ENCODE data around the gene CACFD1. TPM values are rescaled to one million over a fixed set of nuclear protein-coding genes. Genes with fewer than 3 reads are reported as not detected.

CACFD1 gene
- total RNA-seq, 2 experiments from 2014 or later: 16.7 to 17.2 TPM

DNA sequence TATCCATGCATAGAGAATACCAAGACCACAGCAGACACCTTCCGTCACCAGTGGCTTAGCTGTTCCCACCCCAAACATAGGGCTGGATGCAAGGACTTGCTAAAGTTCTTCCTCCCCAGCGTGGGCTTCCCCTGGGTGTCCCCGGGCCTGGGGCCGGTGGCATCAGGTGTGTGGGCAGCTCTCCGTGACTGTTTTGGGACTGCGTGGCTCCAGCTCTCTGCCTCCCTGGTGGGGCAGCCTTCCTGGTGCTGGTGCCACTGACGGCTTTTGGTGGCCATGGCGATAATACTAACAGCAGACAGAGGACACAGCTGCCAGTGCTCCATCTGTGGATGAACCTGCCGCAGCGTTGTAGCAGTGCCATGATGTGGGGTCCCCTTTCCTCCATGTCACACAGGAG, 4.9 kb downstream of the CACFD1 start:
- Histone ChIP-seq H3K9me2 (ENCODE audit: insufficient read depth, low read length) (no peaks in the 10 kb centered on the region), H3K4me2 (ENCODE audit: low read length) (no peak overlapping the region), H3K27ac (ENCODE audit: low read depth, low read length, poor library complexity, severe bottlenecking) (no peak overlapping the region), H3K9me3 (ENCODE audit: low read length) (no peaks in the 10 kb centered on the region), H3K4me1 (ENCODE audit: insufficient read depth, low read length, poor library complexity, severe bottlenecking) (peaks cover 30% of the 10 kb centered on the region), H3K36me3 (ENCODE audit: insufficient read depth, low read length) (no peaks in the 10 kb centered on the region), H3K4me3 (ENCODE audit: low read depth, low read length, poor library complexity, severe bottlenecking) (no peak overlapping the region), H2AFZ (ENCODE audit: low read length) (no peak overlapping the region), H3K79me2 (ENCODE audit: insufficient read depth, low read depth, low read length) (no peaks in the 10 kb centered on the region), H4K20me1 (ENCODE audit: insufficient read depth, low read length) (no peaks in the 10 kb centered on the region)
- ChIA-PET POLR2A (no interaction called here), CTCF (ENCODE audit: unreplicated experiment) (no interaction called here)
- no peak for DNase-seq (ENCODE audit: low spot score)
- intact Hi-C loops (cut with micrococcal nuclease; ENCODE audit: unreplicated experiment): loop anchor here (5.0 kb wide), 1 partner anchor 107 kb away; the partner anchor contains the start of genes SURF1 and SURF2
- TF ChIP-seq, protein P1, sequence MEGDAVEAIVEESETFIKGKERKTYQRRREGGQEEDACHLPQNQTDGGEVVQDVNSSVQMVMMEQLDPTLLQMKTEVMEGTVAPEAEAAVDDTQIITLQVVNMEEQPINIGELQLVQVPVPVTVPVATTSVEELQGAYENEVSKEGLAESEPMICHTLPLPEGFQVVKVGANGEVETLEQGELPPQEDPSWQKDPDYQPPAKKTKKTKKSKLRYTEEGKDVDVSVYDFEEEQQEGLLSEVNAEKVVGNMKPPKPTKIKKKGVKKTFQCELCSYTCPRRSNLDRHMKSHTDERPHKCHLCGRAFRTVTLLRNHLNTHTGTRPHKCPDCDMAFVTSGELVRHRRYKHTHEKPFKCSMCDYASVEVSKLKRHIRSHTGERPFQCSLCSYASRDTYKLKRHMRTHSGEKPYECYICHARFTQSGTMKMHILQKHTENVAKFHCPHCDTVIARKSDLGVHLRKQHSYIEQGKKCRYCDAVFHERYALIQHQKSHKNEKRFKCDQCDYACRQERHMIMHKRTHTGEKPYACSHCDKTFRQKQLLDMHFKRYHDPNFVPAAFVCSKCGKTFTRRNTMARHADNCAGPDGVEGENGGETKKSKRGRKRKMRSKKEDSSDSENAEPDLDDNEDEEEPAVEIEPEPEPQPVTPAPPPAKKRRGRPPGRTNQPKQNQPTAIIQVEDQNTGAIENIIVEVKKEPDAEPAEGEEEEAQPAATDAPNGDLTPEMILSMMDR (conservative IDR thresholded peaks at IDR 0.05; ENCODE audit: low read length): no peak
- no peak for TF ChIP-seq EZH2phosphoT487 (IDR thresholded peaks at IDR 0.05; ENCODE audit: borderline replicate concordance, low read depth, low read length)
- BruUV-seq (replicated peaks): no TSS peak

DNA sequence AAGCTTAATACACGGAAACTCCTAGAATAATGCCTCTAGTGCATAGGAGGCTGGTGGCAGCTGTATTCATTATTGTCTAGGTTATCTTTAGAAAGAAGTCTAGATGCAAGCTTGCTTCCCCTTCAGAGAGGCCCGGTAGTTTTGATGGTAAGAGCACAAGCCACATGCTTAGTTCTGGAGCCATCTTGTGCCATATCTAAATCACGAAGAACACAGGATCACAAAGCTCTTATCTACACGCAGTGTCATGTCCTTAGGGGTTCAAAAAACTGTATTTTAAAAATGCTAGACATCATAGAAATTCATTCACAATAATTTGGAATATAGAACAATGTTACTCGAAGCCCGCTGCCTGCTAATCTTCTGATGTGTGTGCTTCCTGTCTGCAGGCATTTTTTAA, 6.2 kb downstream of the CACFD1 start:
- Histone ChIP-seq H4K20me1 (ENCODE audit: insufficient read depth, low read length) (no peaks in the 10 kb centered on the region), H3K9me2 (ENCODE audit: insufficient read depth, low read length) (no peaks in the 10 kb centered on the region), H3K36me3 (ENCODE audit: insufficient read depth, low read length) (no peaks in the 10 kb centered on the region; the same call in 1 of the 2 replicates), H3K79me2 (ENCODE audit: insufficient read depth, low read depth, low read length) (no peaks in the 10 kb centered on the region), H3K4me1 (ENCODE audit: insufficient read depth, low read length, poor library complexity, severe bottlenecking) (peaks cover 24% of the 10 kb centered on the region), H2AFZ (ENCODE audit: low read length) (no peak overlapping the region), H3K4me3 (ENCODE audit: low read depth, low read length, poor library complexity, severe bottlenecking) (no peak overlapping the region), H3K9me3 (ENCODE audit: low read length) (no peaks in the 10 kb centered on the region), H3K4me2 (ENCODE audit: low read length) (no peak overlapping the region), H3K27ac (ENCODE audit: low read depth, low read length, poor library complexity, severe bottlenecking) (no peak overlapping the region)
- CTCF ChIA-PET (ENCODE audit: unreplicated experiment): no interaction called here
- intact Hi-C loops (cut with micrococcal nuclease; ENCODE audit: unreplicated experiment): no loop called here
- DNase-seq (ENCODE audit: low spot score): no peak
- TF ChIP-seq, protein P1 (conservative IDR thresholded peaks at IDR 0.05; ENCODE audit: low read length): no peak
- no peak for TF ChIP-seq EZH2phosphoT487 (IDR thresholded peaks at IDR 0.05; ENCODE audit: borderline replicate concordance, low read depth, low read length)
- BruUV-seq (replicated peaks): no TSS peak
- POLR2A ChIA-PET: no interaction called here

DNA sequence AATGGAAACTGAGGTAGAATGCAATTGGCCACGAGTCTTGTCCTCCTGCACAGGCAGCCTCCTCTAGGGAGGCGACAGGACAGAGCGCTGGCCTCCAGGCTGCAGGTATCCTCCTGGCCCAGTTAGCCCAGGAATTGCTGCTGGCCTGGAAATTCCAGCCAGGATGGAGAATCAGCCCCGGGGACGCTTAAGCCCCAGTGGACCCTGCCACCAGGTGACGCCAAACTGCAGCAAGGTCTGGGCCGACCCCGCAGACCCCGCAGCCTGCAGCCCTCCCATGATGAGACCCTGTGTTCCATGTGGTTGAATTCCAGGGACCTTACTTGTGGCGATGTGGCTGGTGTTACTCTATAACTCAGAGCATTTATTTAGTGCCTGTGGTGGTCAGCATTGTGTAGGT, 7.3 kb downstream of the CACFD1 start:
- intact Hi-C loops (cut with micrococcal nuclease; ENCODE audit: unreplicated experiment): no loop called here
- Histone ChIP-seq H3K4me1 (ENCODE audit: insufficient read depth, low read length, poor library complexity, severe bottlenecking) (peaks cover 13% of the 10 kb centered on the region), H3K9me2 (ENCODE audit: insufficient read depth, low read length) (no peaks in the 10 kb centered on the region), H3K9me3 (ENCODE audit: low read length) (no peaks in the 10 kb centered on the region), H4K20me1 (ENCODE audit: insufficient read depth, low read length) (no peaks in the 10 kb centered on the region), H3K36me3 (ENCODE audit: insufficient read depth, low read length) (peaks cover 10% of the 10 kb centered on the region), H3K27ac (ENCODE audit: low read depth, low read length, poor library complexity, severe bottlenecking) (no peak overlapping the region), H3K4me2 (ENCODE audit: low read length) (no peak overlapping the region), H2AFZ (ENCODE audit: low read length) (no peak overlapping the region), H3K79me2 (ENCODE audit: insufficient read depth, low read depth, low read length) (no peaks in the 10 kb centered on the region), H3K4me3 (ENCODE audit: low read depth, low read length, poor library complexity, severe bottlenecking) (no peak overlapping the region)
- ChIA-PET CTCF (ENCODE audit: unreplicated experiment) (no interaction called here), POLR2A (no interaction called here)
- DNase-seq (ENCODE audit: low spot score): no peak
- no TSS peak for BruUV-seq (replicated peaks)
- TF ChIP-seq EZH2phosphoT487 (IDR thresholded peaks at IDR 0.05; ENCODE audit: borderline replicate concordance, low read depth, low read length): no peak
- TF ChIP-seq, protein P1 (conservative IDR thresholded peaks at IDR 0.05; ENCODE audit: low read length): 0 out of 2 replicates have a peak, but pooled peaks have one; percentile 25

Measured in OCI-LY7 (cell line).